Neuron (in vitro differentiated cells): ENCODE measurements around the gene ZNF562.

Source experiments
- H2AFZ ChIP-seq: one replicate; pipeline ENCODE4 v1.6.1; 2013; ENCODE audit warnings: low read depth, mild to moderate bottlenecking, inconsistent platforms, low read length, moderate library complexity
- H3K27me3 ChIP-seq: one replicate; pipeline ENCODE4 v1.6.1; 2013; ENCODE audit warnings: low read length; ENCODE audit not compliant: insufficient read depth
- H3K36me3 ChIP-seq: one replicate; pipeline ENCODE4 v1.6.1; 2013; ENCODE audit warnings: low read length; ENCODE audit not compliant: insufficient read depth
- H3K4me1 ChIP-seq: one replicate; pipeline ENCODE4 v1.6.1; 2013; ENCODE audit warnings: low read length; ENCODE audit not compliant: insufficient read depth
- H3K4me3 ChIP-seq: 2 replicates; pipeline ENCODE4 v1.5.1; 2013; ENCODE audit warnings: mild to moderate bottlenecking, low read length, moderate library complexity
- H3K9me3 ChIP-seq: one replicate; pipeline ENCODE4 v1.6.1; 2013; ENCODE audit warnings: low read length

ZNF562 gene

DNA sequence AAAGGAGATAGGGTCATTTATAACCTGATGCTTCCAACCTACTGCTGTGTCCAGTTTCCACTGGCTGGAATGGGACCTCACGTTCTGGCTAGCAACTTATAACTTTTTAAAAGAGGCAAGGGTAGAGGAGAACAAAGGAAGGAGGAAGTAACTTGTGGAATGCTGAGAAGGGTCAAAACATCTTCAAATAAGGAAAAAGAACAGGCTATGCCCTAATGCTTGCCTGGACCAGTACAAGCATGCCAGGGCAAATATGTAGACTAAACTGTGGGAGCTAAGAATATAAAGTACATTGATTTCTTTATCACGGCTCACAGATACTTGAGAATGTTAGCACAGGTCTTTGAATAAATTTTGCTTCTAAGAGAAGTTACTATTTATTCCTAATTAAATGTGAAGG, 52.4 kb downstream of the ZNF562 start:
- peak overlapping the region; percentile 15 for H3K4me3 ChIP-seq
- no peaks in the 10 kb centered on the region for H3K27me3 ChIP-seq
- peaks cover 20% of the 10 kb centered on the region for H3K36me3 ChIP-seq
- no peak overlapping the region for H2AFZ ChIP-seq
- H3K4me1 ChIP-seq, result peaks cover 15% of the 10 kb centered on the region
- H3K9me3 ChIP-seq, result no peaks in the 10 kb centered on the region

GRCh38 chr19:9621156-9622037, 53.5 kb downstream of the ZNF562 start, which contains the start of gene ZNF561:
ZNF561 (minus strand) TSS chr19:9621232; CDS start chr19:9619456, 1,776 bp downstream.
- Histone ChIP-seq H3K4me1 (peaks cover 15% of the 10 kb centered on the region), H3K36me3 (peaks cover 21% of the 10 kb centered on the region), H3K4me3 (peak within 1 kb of the TSS; percentile 80), H3K9me3 (no peaks in the 10 kb centered on the region), H2AFZ (peak within 1 kb of the TSS; percentile 51), H3K27me3 (no peaks in the 10 kb centered on the region)

- peaks cover 27% of the 10 kb centered on the region for H3K36me3 ChIP-seq
- H3K9me3 ChIP-seq, result no peaks in the 10 kb centered on the region
- H3K27me3 ChIP-seq, result no peaks in the 10 kb centered on the region
- peaks cover 15% of the 10 kb centered on the region for H3K4me1 ChIP-seq
- H2AFZ ChIP-seq, result peak overlapping the region; percentile 51
- H3K4me3 ChIP-seq, result peak overlapping the region; percentile 80
Observed at GRCh38 chr19:9620842-9621155, 54.1 kb downstream of the ZNF562 start.

- peaks cover 76% of the 10 kb centered on the region for H3K36me3 ChIP-seq
- no peaks in the 10 kb centered on the region for H3K27me3 ChIP-seq
- H3K4me1 ChIP-seq, result peaks cover 5% of the 10 kb centered on the region
- H3K9me3 ChIP-seq, result peaks cover 16% of the 10 kb centered on the region
- H3K4me3 ChIP-seq, result no peak overlapping the region
- no peak overlapping the region for H2AFZ ChIP-seq
Observed at GRCh38 chr19:9615844-9616243, 59.1 kb downstream of the ZNF562 start.

DNA sequence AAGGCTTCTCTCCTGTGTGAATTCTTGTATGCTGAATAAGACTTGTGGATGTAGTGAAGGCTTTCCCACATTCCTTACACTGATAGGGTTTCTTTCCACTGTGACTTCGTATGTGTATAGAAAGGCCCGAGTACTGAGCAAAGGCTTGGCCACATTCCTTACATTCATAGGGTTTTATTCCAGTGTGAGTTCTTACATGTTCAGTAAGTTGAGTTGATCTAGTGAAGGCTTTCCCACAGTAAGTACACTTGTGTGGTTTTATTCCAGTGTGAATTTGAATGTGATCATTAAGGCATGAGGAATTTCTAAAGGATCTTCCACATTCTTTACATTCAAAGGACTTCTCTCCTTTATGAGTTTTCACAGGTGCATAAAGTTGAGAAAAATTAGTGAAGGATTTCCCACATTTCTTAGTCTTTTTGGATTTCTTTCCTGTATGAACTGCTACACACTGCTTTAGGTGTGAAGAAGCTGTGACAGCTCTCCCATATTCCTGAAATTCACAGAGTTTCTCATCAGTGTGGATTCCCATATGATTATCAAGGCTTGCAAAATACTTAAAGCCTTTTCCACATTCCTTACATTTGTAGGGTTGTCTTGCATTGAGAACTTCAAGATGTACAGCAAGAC, 64.3 kb downstream of the ZNF562 start:
- H3K4me1 ChIP-seq, result no peaks in the 10 kb centered on the region
- H3K4me3 ChIP-seq, result no peak overlapping the region
- no peaks in the 10 kb centered on the region for H3K27me3 ChIP-seq
- peaks cover 74% of the 10 kb centered on the region for H3K36me3 ChIP-seq
- H2AFZ ChIP-seq, result no peak overlapping the region
- H3K9me3 ChIP-seq, result peaks cover 21% of the 10 kb centered on the region

- Histone ChIP-seq H3K4me1 (no peaks in the 10 kb centered on the region), H3K27me3 (no peaks in the 10 kb centered on the region), H3K4me3 (no peak overlapping the region), H3K9me3 (peaks cover 21% of the 10 kb centered on the region), H3K36me3 (peaks cover 58% of the 10 kb centered on the region), H2AFZ (no peak overlapping the region)
Observed at GRCh38 chr19:9608912-9609311, 66.0 kb downstream of the ZNF562 start.

- no peak overlapping the region for H3K4me3 ChIP-seq
- H2AFZ ChIP-seq, result no peak overlapping the region
- no peaks in the 10 kb centered on the region for H3K36me3 ChIP-seq
- H3K9me3 ChIP-seq, result no peaks in the 10 kb centered on the region
- H3K27me3 ChIP-seq, result no peaks in the 10 kb centered on the region
- no peaks in the 10 kb centered on the region for H3K4me1 ChIP-seq
Observed at GRCh38 chr19:9597027-9597426, 77.9 kb downstream of the ZNF562 start.
